ENCODE results near the gene UBA52.
"Not testable (repeated sequence)": the region's sequence is repeated elsewhere in the genome, so short reads cannot be mapped to it uniquely, and the experiment has no call there.

Gene UBA52

GRCh38 chr19:18571564-18572344 lies at the start of gene UBA52:
UBA52 (plus strand) TSS chr19:18571857; CDS start chr19:18573301, 1,444 bp downstream.
- peak; percentile 88 for DNase-seq

GRCh38 chr19:18522124-18522861 lies 49.4 kb upstream of the UBA52 start:
- peak; percentile 100 for DNase-seq

- DNase-seq, result not testable (repeated sequence)
Observed at GRCh38 chr19:18522862-18523440, 48.7 kb upstream of the UBA52 start.

- DNase-seq, result no peak
Observed at GRCh38 chr19:18523841-18524240, 47.8 kb upstream of the UBA52 start.

DNA sequence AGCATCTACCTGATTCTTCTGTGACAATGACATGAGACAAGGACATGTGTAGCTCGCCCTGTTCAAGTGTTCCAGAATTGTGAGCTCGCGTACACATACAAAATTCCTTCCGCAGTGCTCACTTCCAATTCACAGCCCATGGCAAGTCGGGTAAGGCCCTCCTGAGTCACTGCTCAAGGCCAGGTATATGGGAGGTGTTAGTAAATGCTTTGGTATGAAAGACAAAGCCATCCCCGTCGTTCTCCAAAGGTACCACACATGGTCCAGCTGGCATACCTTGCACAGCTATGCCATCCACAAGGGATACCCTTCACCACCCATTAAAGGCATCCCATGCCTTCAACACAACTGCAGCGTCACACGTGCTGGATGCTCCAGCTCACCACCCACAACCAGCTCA lies 45.3 kb upstream of the UBA52 start:
- no peak for DNase-seq

GRCh38 chr19:18529782-18530181 lies 41.9 kb upstream of the UBA52 start:
- DNase-seq, result no peak

- no peak for DNase-seq
Observed at GRCh38 chr19:18531485-18531884, 40.2 kb upstream of the UBA52 start.

DNA sequence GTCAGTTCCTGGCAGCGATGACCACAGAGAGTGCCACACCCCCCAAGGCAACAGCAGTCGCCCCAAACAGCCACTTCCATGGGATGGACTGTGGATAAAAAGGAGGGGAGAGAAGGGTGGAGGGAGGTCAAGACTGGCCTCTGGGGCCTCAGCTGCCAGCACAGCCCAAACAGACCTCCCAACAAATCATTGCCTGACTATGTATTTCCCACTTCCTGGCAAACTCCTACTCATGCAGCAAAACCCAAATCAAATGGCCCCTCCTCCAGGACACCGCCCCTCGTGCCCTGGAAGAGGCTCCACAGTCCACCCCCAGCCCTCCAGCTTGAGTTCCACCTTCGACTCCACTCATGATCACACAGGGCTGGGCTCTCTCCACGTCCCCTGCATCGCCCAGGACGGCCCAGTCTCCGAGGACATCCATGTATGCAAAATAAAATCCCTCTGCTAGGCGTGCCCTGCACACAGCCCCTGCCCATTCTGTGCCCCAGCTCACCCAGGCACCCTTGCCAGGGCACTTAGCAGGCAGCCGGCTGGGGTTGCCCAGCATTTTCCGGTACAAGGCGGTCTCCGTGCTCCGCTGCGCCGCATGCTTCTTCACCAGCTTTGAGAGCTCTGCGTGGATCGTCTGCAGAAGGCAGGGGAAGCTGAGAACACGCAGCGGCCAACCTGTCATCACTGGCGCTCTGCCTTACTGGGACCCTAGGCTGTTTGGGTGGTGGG lies 39.3 kb upstream of the UBA52 start:
- no peak for DNase-seq

GRCh38 chr19:18533058-18533457 lies 38.6 kb upstream of the UBA52 start:
- DNase-seq, result no peak

DNA sequence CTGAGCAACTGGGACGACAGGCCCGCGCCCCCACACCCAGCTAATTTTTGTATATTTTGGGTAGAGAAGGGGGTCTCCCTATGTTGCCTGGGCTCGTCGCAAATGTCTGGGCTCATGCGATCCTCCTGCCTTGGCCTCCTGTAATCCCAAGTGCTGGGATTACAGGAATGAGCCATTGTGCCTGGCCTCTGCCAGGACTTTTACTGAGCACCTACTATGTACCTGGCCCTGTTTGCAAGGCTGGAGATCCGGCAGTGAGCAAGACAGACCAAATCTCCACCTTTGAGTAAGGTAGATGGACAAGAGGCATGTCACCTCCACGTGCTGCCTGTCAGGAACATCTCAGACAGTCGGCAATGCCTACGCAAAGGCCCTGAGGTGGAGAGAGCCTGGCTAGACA lies 35.2 kb upstream of the UBA52 start:
- no peak for DNase-seq

GRCh38 chr19:18537431-18537830 lies 34.2 kb upstream of the UBA52 start:
- DNase-seq, result no peak

DNA sequence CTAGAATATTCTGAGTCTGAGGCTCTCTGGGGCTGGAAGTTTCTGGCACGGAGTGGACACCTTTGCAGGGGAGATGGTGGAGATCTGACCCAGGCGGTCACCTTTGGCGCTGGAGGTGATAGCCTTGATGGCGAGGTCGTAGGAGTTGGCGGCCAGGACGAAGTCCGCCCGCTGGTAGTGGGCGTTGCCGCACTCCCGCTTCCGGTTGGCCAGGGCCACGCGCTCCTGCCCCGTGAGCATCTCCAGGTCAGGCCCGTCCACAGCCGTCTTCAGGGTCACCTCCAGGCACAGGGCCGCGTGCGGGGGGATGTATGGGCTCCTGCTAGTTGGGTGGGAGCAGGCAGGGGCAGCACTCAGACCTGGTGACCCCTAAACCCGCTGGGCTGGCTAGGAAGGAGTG lies 33.5 kb upstream of the UBA52 start:
- DNase-seq, result no peak

- no peak for DNase-seq
Observed at GRCh38 chr19:18539372-18539771, 32.3 kb upstream of the UBA52 start.

GRCh38 chr19:18540200-18540599 lies 31.5 kb upstream of the UBA52 start:
- DNase-seq, result not testable (repeated sequence)

GRCh38 chr19:18541258-18541991 lies 30.2 kb upstream of the UBA52 start:
- no peak for DNase-seq

GRCh38 chr19:18541992-18542940 lies 29.4 kb upstream of the UBA52 start:
- no peak for DNase-seq

- peak; percentile 43 for DNase-seq
Observed at GRCh38 chr19:18542941-18543813, 28.5 kb upstream of the UBA52 start, which contains the start of gene FKBP8. FKBP8 (minus strand) TSS chr19:18543573; CDS start chr19:18541970, 1,603 bp downstream.

DNA sequence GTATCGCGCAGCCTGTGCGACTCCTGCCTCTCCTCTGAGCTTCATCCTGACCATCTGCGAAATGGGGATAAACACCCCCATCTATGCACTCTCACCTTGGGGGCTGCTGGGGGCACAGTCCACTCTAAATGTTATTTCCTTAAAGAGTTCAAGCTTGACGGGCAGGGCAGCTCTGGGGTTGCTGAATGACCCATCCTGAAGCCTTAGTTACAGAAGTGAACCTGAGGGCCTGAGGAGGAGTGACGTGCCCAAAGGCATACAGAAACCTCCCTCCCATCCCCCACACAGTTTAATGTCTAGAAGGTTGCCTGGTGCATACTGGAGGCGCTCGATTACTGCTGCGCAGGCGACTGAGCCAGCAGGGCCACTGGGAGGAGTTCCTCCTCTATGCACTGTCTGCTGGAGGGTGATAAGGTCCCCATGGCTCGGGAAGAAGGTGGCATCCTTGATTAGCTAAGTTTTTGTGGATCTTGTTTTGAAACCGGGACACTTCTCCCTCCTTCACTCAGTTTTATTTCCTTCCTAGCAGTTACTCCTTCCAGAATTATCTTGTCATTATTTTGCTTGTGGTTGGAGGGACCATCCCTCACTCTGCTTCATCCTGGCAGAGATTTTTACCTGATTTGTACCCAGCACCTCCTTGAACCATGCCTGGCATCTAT lies 27.7 kb upstream of the UBA52 start:
- DNase-seq, result no peak

DNA sequence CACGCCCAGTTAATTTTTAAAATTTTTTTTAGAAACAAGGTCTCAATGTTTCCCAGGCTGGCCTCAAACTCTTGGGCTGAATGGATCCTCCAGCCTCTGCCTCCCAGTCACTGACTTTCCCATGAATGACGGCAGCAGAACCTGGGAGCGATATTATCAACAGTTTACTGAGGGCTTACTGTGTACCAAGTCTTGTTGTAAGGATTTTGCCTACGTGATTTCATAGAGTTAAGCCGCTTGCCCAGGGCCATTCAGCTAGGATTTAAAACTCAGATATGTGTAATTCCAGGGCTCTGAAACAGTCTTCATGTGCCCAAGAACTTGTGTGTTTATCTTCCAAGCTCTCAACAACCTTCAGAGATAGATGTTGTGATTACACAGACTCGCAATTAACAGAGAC lies 20.0 kb upstream of the UBA52 start:
- no peak for DNase-seq

Data from NCI-H2081 treated with DMSO at 0.1 percent for 48 hours (cell line).